H9 (cell line): ENCODE data around the gene TRAK2. TPM values are rescaled to one million over a fixed set of nuclear protein-coding genes. Genes with fewer than 3 reads are reported as not detected.

Source experiments
- DNase-seq: peaks from one replicate; pipeline ENCODE4 v3.0.0-alpha.2; 2017
- H2AFZ ChIP-seq: one replicate; pipeline ENCODE4 v1.6.1; 2013; ENCODE audit warnings: mild to moderate bottlenecking, low read length, control low read depth, moderate library complexity
- H2AK5ac ChIP-seq: 2 replicates; pipeline ENCODE4 v1.6.1; 2013; ENCODE audit warnings: low read length, control low read depth, mixed read lengths; ENCODE audit not compliant: insufficient read length
- H2BK120ac ChIP-seq: one replicate; pipeline ENCODE4 v1.6.1; 2013; ENCODE audit warnings: low read depth, mild to moderate bottlenecking, low read length, control low read depth, inconsistent platforms; ENCODE audit not compliant: poor library complexity, severe bottlenecking
- H2BK12ac ChIP-seq: 2 replicates; pipeline ENCODE4 v1.6.1; 2013; ENCODE audit warnings: low read length, control low read depth, mixed read lengths, low read depth; ENCODE audit not compliant: insufficient read length
- H2BK15ac ChIP-seq: 2 replicates; pipeline ENCODE4 v1.6.1; 2013; ENCODE audit warnings: low read depth, low read length, control low read depth
- H2BK20ac ChIP-seq: one replicate; pipeline ENCODE4 v1.6.1; 2013; ENCODE audit warnings: low read depth, mild to moderate bottlenecking, low read length, control low read depth, inconsistent platforms; ENCODE audit not compliant: poor library complexity, severe bottlenecking
- H2BK5ac ChIP-seq: 2 replicates; pipeline ENCODE4 v1.6.1; 2013; ENCODE audit warnings: low read length, control low read depth, mixed read lengths; ENCODE audit not compliant: insufficient read length
- H3K14ac ChIP-seq: 2 replicates; pipeline ENCODE4 v1.6.1; 2013; ENCODE audit warnings: low read length, control low read depth; ENCODE audit not compliant: insufficient read depth
- H3K18ac ChIP-seq: 2 replicates; pipeline ENCODE4 v1.6.1; 2013; ENCODE audit warnings: low read depth, mild to moderate bottlenecking, mixed read lengths, low read length, control low read depth; ENCODE audit not compliant: insufficient read length
- H3K23ac ChIP-seq: 2 replicates; pipeline ENCODE4 v1.6.1; 2013; ENCODE audit warnings: low read length, control low read depth, mixed read lengths, low read depth; ENCODE audit not compliant: insufficient read length
- H3K23me2 ChIP-seq: 2 replicates; pipeline ENCODE4 v1.6.1; 2013; ENCODE audit warnings: low read depth, mild to moderate bottlenecking, mixed read lengths, low read length, control low read depth; ENCODE audit not compliant: insufficient read length, poor library complexity, severe bottlenecking
- H3K27ac ChIP-seq: 2 replicates; pipeline ENCODE4 v1.5.1; 2013; ENCODE audit warnings: low read length, control low read depth, mixed read lengths, low read depth; ENCODE audit not compliant: insufficient read length
- H3K27me3 ChIP-seq: 2 replicates; pipeline ENCODE4 v1.6.1; 2013; ENCODE audit warnings: low read length, control low read depth, inconsistent platforms; ENCODE audit not compliant: insufficient read depth
- H3K4ac ChIP-seq: 2 replicates; pipeline ENCODE4 v1.6.1; 2013; ENCODE audit warnings: low read depth, mild to moderate bottlenecking, control low read depth, inconsistent platforms, low read length, moderate library complexity
- H3K4me1 ChIP-seq: 2 replicates; pipeline ENCODE4 v1.6.1; 2013; ENCODE audit warnings: low read length, control low read depth, inconsistent platforms; ENCODE audit not compliant: insufficient read depth
- H3K4me2 ChIP-seq: 2 replicates; pipeline ENCODE4 v1.6.1; 2013; ENCODE audit warnings: low read length, control low read depth, mixed read lengths; ENCODE audit not compliant: insufficient read length, insufficient read depth
- H3K56ac ChIP-seq: 2 replicates; pipeline ENCODE4 v1.6.1; 2013; ENCODE audit warnings: low read depth, mild to moderate bottlenecking, mixed read lengths, low read length, control low read depth; ENCODE audit not compliant: insufficient read length
- H3K79me1 ChIP-seq: 2 replicates; pipeline ENCODE4 v1.6.1; 2013; ENCODE audit warnings: low read depth, mild to moderate bottlenecking, moderate library complexity, low read length, control low read depth, inconsistent platforms; ENCODE audit not compliant: insufficient read depth, poor library complexity, severe bottlenecking
- H3K79me2 ChIP-seq: 2 replicates; pipeline ENCODE4 v1.6.1; 2013; ENCODE audit warnings: low read length, control low read depth, inconsistent platforms; ENCODE audit not compliant: insufficient read depth
- H3K9ac ChIP-seq: 2 replicates; pipeline ENCODE4 v1.6.1; 2013; ENCODE audit warnings: low read length, control low read depth, mixed read lengths; ENCODE audit not compliant: insufficient read length; ENCODE audit errors: extremely low read depth
- H3K9me3 ChIP-seq: one replicate; pipeline ENCODE4 v1.6.1; 2013; ENCODE audit warnings: low read depth, low read length, inconsistent platforms; ENCODE audit not compliant: control insufficient read depth
- H3T11ph ChIP-seq: one replicate; pipeline ENCODE4 v1.6.1; 2013; ENCODE audit warnings: mild to moderate bottlenecking, low read length, control low read depth, inconsistent platforms
- H4K20me1 ChIP-seq: one replicate; pipeline ENCODE4 v1.6.1; 2013; ENCODE audit not compliant: control insufficient read depth, insufficient read length, insufficient read depth
- H4K5ac ChIP-seq: 2 replicates; pipeline ENCODE4 v1.6.1; 2013; ENCODE audit warnings: low read depth, mild to moderate bottlenecking, mixed read lengths, low read length, control low read depth; ENCODE audit not compliant: insufficient read length
- H4K8ac ChIP-seq: replicated peaks from 2 replicates; pipeline ENCODE4 v1.6.1; 2013; ENCODE audit warnings: low read length, control low read depth, mixed read lengths, low read depth; ENCODE audit not compliant: insufficient read length
- H4K91ac ChIP-seq: 2 replicates; pipeline ENCODE4 v1.6.1; 2013; ENCODE audit warnings: low read depth, mild to moderate bottlenecking, moderate library complexity, mixed read lengths, low read length, control low read depth; ENCODE audit not compliant: insufficient read length
- H3K27ac Mint-ChIP-seq, 3 experiments: 2 replicates in 2 of 3; 3 replicates in 1 of 3; pipeline ENCODE4 v1.8.0; 2020 to 2021; ENCODE audit warnings: mixed read lengths in 3 of 3, mild to moderate bottlenecking in 1 of 3, moderate library complexity in 1 of 3
- H3K27me3 Mint-ChIP-seq: 2 replicates; pipeline ENCODE4 v1.8.0; 2021; ENCODE audit warnings: low read depth, mild to moderate bottlenecking, moderate library complexity, mixed read lengths
- H3K36me3 Mint-ChIP-seq, 3 experiments: 2 replicates in 2 of 3; 3 replicates in 1 of 3; pipeline ENCODE4 v1.8.0; 2020 to 2021; ENCODE audit warnings: low read depth in 3 of 3, mixed read lengths in 3 of 3; ENCODE audit not compliant: insufficient read depth in 1 of 3
- H3K4me1 Mint-ChIP-seq, 2 experiments: 2 replicates each; pipeline ENCODE4 v1.8.0; 2020; ENCODE audit warnings: mixed read lengths in 2 of 2
- H3K4me3 Mint-ChIP-seq, 2 experiments: 2 replicates in 1 of 2; 3 replicates in 1 of 2; pipeline ENCODE4 v1.8.0; 2020 to 2021; ENCODE audit warnings: mild to moderate bottlenecking in 2 of 2, mixed read lengths in 2 of 2, moderate library complexity in 1 of 2
- H3K9me3 Mint-ChIP-seq, 2 experiments: 2 replicates in 1 of 2; 3 replicates in 1 of 2; pipeline ENCODE4 v1.8.0; 2020; ENCODE audit warnings: mild to moderate bottlenecking in 2 of 2, mixed read lengths in 2 of 2, moderate library complexity in 1 of 2
- WGBS: extraction: QIAGEN DNeasy Blood & Tissue Kit; methylation state at CpG from one replicate; pipeline ENCODE4 v1.1.7; 2013; ENCODE audit warnings: missing lambda C conversion rate, low lambda C conversion rate, mixed read lengths; ENCODE audit not compliant: insufficient read length; ENCODE audit errors: extremely low coverage; 5-methylcytosine and 5-hydroxymethylcytosine counted together
- total RNA-seq: library from RNA; stranded (reverse); gene quantifications from 2 replicates; pipeline ENCODE4 v1.2.1, GENCODE V29; 2021
- TF ChIP-seq, protein P1 (sequence below): fragments of 200-600 bp; sonication (generic); conservative IDR thresholded peaks from 3 replicates; pipeline ENCODE4 v1.8.0; 2021; ENCODE audit warnings: antibody characterized with exemption, mild to moderate bottlenecking

Gene TRAK2
- total RNA-seq, 1 experiment from 2014 or later, result 14.2 TPM

DNA sequence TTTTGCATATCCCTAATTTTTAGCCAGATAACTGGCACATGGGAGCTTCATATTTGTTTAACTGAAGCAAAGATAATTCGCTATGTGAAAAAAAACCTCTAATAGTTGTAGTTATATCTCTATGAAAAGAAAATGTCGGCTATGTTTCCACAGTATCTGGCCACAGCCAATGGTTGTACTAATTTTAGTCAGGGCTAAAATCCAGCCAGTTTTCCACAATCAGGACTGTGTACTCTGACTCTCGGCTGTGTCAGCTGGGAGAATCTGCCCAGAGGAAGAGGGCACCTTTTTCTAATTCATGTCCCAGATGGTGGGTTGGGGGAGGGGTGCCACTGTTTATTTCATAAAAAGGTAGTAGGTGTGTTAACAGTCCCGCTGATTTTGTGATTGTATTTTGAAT is 39.0 kb upstream of the TRAK2 start:
- Mint-ChIP-seq H3K4me3 (no peak overlapping the region), H3K4me1 (no peaks in the 10 kb centered on the region; a peak in 1 of 4 replicates), H3K36me3 (no peaks in the 10 kb centered on the region), H3K27me3 (peaks cover 2% of the 10 kb centered on the region; the same call in 1 of the 2 replicates), H3K9me3 (no peaks in the 10 kb centered on the region), H3K27ac (no peak overlapping the region; a peak in 1 of 7 replicates)
- TF ChIP-seq, protein P1, sequence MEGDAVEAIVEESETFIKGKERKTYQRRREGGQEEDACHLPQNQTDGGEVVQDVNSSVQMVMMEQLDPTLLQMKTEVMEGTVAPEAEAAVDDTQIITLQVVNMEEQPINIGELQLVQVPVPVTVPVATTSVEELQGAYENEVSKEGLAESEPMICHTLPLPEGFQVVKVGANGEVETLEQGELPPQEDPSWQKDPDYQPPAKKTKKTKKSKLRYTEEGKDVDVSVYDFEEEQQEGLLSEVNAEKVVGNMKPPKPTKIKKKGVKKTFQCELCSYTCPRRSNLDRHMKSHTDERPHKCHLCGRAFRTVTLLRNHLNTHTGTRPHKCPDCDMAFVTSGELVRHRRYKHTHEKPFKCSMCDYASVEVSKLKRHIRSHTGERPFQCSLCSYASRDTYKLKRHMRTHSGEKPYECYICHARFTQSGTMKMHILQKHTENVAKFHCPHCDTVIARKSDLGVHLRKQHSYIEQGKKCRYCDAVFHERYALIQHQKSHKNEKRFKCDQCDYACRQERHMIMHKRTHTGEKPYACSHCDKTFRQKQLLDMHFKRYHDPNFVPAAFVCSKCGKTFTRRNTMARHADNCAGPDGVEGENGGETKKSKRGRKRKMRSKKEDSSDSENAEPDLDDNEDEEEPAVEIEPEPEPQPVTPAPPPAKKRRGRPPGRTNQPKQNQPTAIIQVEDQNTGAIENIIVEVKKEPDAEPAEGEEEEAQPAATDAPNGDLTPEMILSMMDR, result no peak
- Histone ChIP-seq H3K4me1 (no peaks in the 10 kb centered on the region), H3K23ac (no peak overlapping the region), H2BK12ac (no peak overlapping the region), H3K56ac (no peak overlapping the region), H4K20me1 (no peaks in the 10 kb centered on the region), H2BK15ac (no peak overlapping the region), H3K9ac (no peak overlapping the region), H3K27me3 (no peaks in the 10 kb centered on the region), H2BK5ac (no peak overlapping the region), H3K79me1 (no peaks in the 10 kb centered on the region), H3K79me2 (no peaks in the 10 kb centered on the region), H3K18ac (no peak overlapping the region), H4K91ac (no peak overlapping the region), H3K27ac (no peak overlapping the region), H2BK20ac (no peak overlapping the region), H3K23me2 (no peaks in the 10 kb centered on the region), H4K5ac (no peak overlapping the region), H3K9me3 (no peaks in the 10 kb centered on the region), H3T11ph (no peak overlapping the region), H3K4me2 (no peak overlapping the region), H4K8ac (no peak overlapping the region), H2AK5ac (no peak overlapping the region), H3K4ac (no peak overlapping the region), H2AFZ (no peak overlapping the region), H3K14ac (no peak overlapping the region), H2BK120ac (no peak overlapping the region)
- DNase-seq, result no peak
- WGBS, result no CpG with 5 or more reads among the region's 4 CpGs
